ENCODE data around the gene LRRC17. TPM values are rescaled to one million over a fixed set of nuclear protein-coding genes. Genes with fewer than 3 reads are reported as not detected.

LRRC17 gene
- total and polyA plus RNA-seq, 9 of the 15 experiments (the other 6 are each of a cell fraction or from before 2014, with no cell fraction given), result 0.03 to 0.18 (median 0.12) TPM; not detected in 5

GRCh38 chr7:102895602-102896001 lies 17.2 kb upstream of the LRRC17 start:
- no TSS peak for BruUV-seq (replicated peaks)
- H3K36me3 ChIP-seq (ENCODE audit: control insufficient read depth, insufficient read depth, low read length), result peaks cover 22% of the 10 kb centered on the region; the same call in 2 of the 3 replicates
- in situ Hi-C loops (cut with MboI) (no loop called here), intact Hi-C loops (cut with micrococcal nuclease) (no loop called here)
- H3K9me1 ChIP-seq (ENCODE audit: control insufficient read depth, insufficient read depth, low read length), result no peaks in the 10 kb centered on the region
- H3K9me3 ChIP-seq (replicated peaks; ENCODE audit: control insufficient read depth, insufficient read depth, low read depth, low read length), result no peaks in the 10 kb centered on the region
- ChIA-PET POLR2A (interaction anchor here (1.4 kb wide), 1 partner anchor 179 kb away, joined by 5 read pairs; the partner anchor contains the start of genes ARMC10 and FBXL13), CTCF (ENCODE audit: low intra/inter-chr PET ratio) (no interaction called here)
- no peak overlapping the region for H3K9ac ChIP-seq (ENCODE audit: insufficient read depth in 1 of 2, low read depth in 2 of 2, low read length in 2 of 2)
- H3K79me2 ChIP-seq (ENCODE audit: control insufficient read depth, insufficient read depth, low read length), result no peaks in the 10 kb centered on the region
- no peak overlapping the region for H3K4me3 ChIP-seq
- WGBS (ENCODE audit: insufficient coverage, low coverage, missing lambda C conversion rate), result 47% methylated on average over 3 of the region's 3 CpGs
- H2AFZ ChIP-seq (ENCODE audit: low read depth, low read length), result no peak overlapping the region
- no peaks in the 10 kb centered on the region for H4K20me1 ChIP-seq (replicated peaks; ENCODE audit: control insufficient read depth, insufficient read depth, low read length)
- ATAC-seq, result no peak
- no peak overlapping the region for H3K27ac ChIP-seq (ENCODE audit: extremely low read depth, low read depth, low read length)
- H3K27me3 ChIP-seq (ENCODE audit: control insufficient read depth in 2 of 2, insufficient read depth in 2 of 2, low read length in 2 of 2), result no peaks in the 10 kb centered on the region
- H3K4me2 ChIP-seq (ENCODE audit: insufficient read depth, low read length), result no peak overlapping the region
- peaks cover 0 to 20% of the 10 kb centered on the region in 2 experiments; a peak in 3 of 5 replicates for H3K4me1 ChIP-seq (replicated peaks in 1 of 2; ENCODE audit: control insufficient read depth in 2 of 2, insufficient read depth in 2 of 2, low read length in 2 of 2)
- DNase-seq (ENCODE audit: extremely low read depth in 1 of 4, low spot score in 3 of 4), result no peak
- no peak for TF ChIP-seq SMAD4 (CRISPR knock-in tag; conservative IDR thresholded peaks at IDR 0.05)
- no peak for TF ChIP-seq ASH1L (IDR thresholded peaks at IDR 0.05; ENCODE audit: borderline replicate concordance, low read depth, partially characterized antibody)
- TF ChIP-seq ZNF699 (CRISPR knock-in tag; IDR thresholded peaks at IDR 0.05; ENCODE audit: insufficient replicate concordance), result no peak
- TF ChIP-seq ZNF277 (CRISPR knock-in tag; IDR thresholded peaks at IDR 0.05; ENCODE audit: borderline replicate concordance), result no peak
- no peak for TF ChIP-seq STAT5B (CRISPR knock-in tag; IDR thresholded peaks at IDR 0.05)
- no peak for TF ChIP-seq ZBTB2 (IDR thresholded peaks at IDR 0.05)
- TF ChIP-seq ZNF134 (CRISPR knock-in tag; conservative IDR thresholded peaks at IDR 0.05), result no peak
- no peak for TF ChIP-seq ZNF408 (CRISPR knock-in tag; IDR thresholded peaks at IDR 0.05; ENCODE audit: low read depth)
- no peak for FAIRE-seq
